ENCODE measurements around the gene CDK14. TPM values are rescaled to one million over a fixed set of nuclear protein-coding genes. Genes with fewer than 3 reads are reported as not detected.

Gene CDK14
- total RNA-seq, 2 experiments from 2014 or later = 0.05 to 0.27 TPM

DNA sequence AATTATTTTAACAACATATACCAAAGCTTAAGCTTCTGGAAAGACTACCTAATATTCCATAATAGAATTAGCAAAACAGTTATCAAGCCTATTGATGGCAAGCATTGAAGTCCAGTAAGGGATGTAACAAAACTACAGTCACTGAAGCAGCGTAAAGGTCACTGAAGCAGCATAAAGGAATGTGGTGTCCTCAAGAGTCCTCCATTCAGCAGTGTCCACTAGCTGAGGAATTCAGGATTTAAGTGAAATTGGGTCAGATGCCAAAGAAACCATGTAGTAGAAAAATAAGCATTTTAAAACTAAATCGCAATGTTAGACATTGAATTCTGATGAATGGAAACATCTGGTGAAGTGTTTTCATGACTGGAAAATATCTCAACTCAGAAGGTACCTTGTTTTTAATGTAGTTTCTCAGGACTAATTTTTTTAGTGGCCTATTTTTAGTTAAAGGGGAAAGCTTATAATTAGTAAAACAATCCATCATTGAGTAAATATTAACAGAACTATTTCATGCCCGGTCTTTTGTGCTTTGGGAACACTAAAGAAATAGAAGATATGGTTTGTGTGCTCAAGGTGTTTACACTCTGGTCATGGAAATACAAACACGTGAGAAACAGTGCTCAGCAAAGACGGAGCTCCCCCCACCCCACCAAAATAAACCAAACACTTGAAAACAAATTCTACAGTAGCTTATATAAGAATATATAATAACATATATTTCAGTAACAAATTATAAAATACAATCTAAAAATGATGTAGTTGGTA is 121.4 kb downstream of the CDK14 start:
- no peaks in the 10 kb centered on the region for H3K36me3 Mint-ChIP-seq (ENCODE audit: low read depth)
- CTCF ChIA-PET = interaction anchor here (0.6 kb wide), 1 partner anchor 1129 kb away, joined by 3 read pairs; no protein-coding TSS in a partner anchor
- intact Hi-C loops (cut with micrococcal nuclease) = no loop called here
- ATAC-seq = no peak
- H3K27me3 Mint-ChIP-seq = no peaks in the 10 kb centered on the region
- POLR2A ChIA-PET = interaction anchor here (0.6 kb wide), 1 partner anchor 122 kb away, joined by 3 read pairs; the partner anchor contains the start of gene CDK14
- no peak for DNase-seq
- TF ChIP-seq, protein P1, sequence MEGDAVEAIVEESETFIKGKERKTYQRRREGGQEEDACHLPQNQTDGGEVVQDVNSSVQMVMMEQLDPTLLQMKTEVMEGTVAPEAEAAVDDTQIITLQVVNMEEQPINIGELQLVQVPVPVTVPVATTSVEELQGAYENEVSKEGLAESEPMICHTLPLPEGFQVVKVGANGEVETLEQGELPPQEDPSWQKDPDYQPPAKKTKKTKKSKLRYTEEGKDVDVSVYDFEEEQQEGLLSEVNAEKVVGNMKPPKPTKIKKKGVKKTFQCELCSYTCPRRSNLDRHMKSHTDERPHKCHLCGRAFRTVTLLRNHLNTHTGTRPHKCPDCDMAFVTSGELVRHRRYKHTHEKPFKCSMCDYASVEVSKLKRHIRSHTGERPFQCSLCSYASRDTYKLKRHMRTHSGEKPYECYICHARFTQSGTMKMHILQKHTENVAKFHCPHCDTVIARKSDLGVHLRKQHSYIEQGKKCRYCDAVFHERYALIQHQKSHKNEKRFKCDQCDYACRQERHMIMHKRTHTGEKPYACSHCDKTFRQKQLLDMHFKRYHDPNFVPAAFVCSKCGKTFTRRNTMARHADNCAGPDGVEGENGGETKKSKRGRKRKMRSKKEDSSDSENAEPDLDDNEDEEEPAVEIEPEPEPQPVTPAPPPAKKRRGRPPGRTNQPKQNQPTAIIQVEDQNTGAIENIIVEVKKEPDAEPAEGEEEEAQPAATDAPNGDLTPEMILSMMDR (IDR thresholded peaks at IDR 0.05) = no peak
- H3K9me3 Mint-ChIP-seq = no peaks in the 10 kb centered on the region
- H3K4me3 Mint-ChIP-seq = no peak overlapping the region
- no peaks in the 10 kb centered on the region for H3K4me1 Mint-ChIP-seq (ENCODE audit: low read depth)
- H3K27ac Mint-ChIP-seq = no peak overlapping the region

DNA sequence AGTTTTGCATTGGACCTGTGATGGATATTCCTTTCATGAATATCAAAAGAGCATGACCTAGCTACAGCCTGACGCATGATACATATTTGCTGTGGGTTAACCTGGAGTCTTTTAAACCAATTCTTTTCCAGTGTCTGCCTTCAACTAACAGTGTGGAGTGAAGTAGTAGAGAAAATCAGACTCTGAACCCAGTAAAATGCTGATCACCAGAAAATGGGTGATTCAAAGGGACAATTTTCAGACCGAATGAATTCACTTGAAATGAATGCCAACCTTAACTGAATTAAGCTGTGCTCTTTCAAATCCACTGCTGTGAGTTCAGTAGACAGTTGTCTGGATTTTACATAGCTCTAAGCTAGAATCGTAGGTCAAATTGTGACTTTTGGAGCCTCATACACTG is 123.0 kb downstream of the CDK14 start:
- no peak overlapping the region for H3K4me3 Mint-ChIP-seq
- no peak overlapping the region for H3K27ac Mint-ChIP-seq
- no peaks in the 10 kb centered on the region for H3K9me3 Mint-ChIP-seq
- TF ChIP-seq, protein P1 (IDR thresholded peaks at IDR 0.05) = no peak
- DNase-seq = no peak
- ChIA-PET POLR2A (no interaction called here), CTCF (no interaction called here)
- intact Hi-C loops (cut with micrococcal nuclease) = no loop called here
- no peak for ATAC-seq
- H3K27me3 Mint-ChIP-seq = no peaks in the 10 kb centered on the region
- no peaks in the 10 kb centered on the region for H3K4me1 Mint-ChIP-seq (ENCODE audit: low read depth)
- H3K36me3 Mint-ChIP-seq (ENCODE audit: low read depth) = no peaks in the 10 kb centered on the region

DNA sequence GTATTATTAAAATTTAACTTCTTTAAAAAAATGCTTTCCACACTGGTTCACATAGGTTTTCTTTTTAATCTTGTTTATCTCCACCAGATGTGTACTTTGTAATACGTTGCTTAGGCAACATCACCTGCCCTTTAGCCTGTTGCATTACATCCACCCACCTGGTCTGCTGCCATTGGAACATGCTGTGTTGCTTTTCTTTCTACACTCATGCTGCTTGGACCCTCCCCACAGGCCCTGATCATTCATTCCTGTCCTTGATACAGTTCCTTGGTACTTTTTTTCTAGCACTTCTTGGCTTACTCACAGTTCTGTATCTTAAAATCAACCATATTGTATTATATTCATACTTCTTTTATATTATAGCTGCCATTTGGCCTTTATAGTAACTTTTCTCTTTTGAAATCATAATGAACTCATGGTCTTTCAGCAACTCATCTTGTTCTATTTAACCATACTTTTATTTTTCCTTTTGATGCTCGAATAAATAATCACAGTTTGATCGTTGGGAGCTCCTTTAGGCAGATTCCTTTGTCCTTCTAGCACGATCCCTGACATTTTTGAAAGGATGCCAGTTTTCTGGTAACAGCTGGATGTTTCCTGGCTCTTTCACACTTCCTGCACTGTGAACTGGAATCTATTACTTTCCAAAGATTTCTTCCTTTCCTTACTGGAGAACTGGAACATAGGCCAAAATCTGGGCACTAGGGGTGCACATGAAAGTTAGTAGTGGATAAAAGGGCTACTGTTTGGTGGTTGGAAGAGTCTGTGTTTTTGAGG is 125.1 kb downstream of the CDK14 start:
- H3K27ac Mint-ChIP-seq = no peak overlapping the region
- POLR2A ChIA-PET = no interaction called here
- intact Hi-C loops (cut with micrococcal nuclease) = no loop called here
- H3K4me3 Mint-ChIP-seq = no peak overlapping the region
- CTCF ChIA-PET = no interaction called here
- DNase-seq (no peak), ATAC-seq (no peak)
- no peaks in the 10 kb centered on the region for H3K36me3 Mint-ChIP-seq (ENCODE audit: low read depth)
- H3K27me3 Mint-ChIP-seq = no peaks in the 10 kb centered on the region
- no peaks in the 10 kb centered on the region for H3K9me3 Mint-ChIP-seq
- no peaks in the 10 kb centered on the region for H3K4me1 Mint-ChIP-seq (ENCODE audit: low read depth)
- TF ChIP-seq, protein P1 (IDR thresholded peaks at IDR 0.05) = no peak

DNA sequence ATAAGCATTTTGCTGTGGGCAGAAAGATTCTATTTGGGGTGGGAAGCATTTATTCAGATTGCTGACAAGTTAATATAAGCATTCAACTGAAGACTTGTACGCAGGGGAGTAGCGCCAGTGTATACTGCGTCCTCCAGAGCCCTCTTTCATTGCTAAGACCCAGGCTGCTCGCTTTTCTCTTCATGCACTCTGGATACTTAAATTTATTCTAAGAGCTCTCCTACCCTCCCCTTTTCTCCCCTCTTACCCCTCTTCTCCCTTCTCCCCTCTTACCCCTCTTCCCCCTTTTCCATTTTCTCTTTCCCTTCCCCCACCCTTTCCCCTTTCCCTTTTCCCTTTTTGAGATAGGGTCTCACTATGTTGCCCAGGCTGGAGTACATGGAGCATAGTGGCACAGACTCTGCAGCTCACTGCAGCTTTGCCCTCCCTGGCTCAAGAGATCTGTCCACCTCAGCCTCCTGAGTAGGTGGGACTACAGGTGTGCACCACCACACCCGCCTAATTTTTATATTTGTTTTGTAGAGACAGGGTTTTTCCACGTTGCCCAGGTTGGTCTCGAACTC is 125.8 kb downstream of the CDK14 start:
- no peaks in the 10 kb centered on the region for H3K36me3 Mint-ChIP-seq (ENCODE audit: low read depth)
- H3K4me3 Mint-ChIP-seq = no peak overlapping the region
- ChIA-PET POLR2A (no interaction called here), CTCF (no interaction called here)
- DNase-seq (no peak), ATAC-seq (no peak)
- no peak overlapping the region for H3K27ac Mint-ChIP-seq
- intact Hi-C loops (cut with micrococcal nuclease) = no loop called here
- H3K27me3 Mint-ChIP-seq = no peaks in the 10 kb centered on the region
- TF ChIP-seq, protein P1 (IDR thresholded peaks at IDR 0.05) = no peak
- H3K4me1 Mint-ChIP-seq (ENCODE audit: low read depth) = no peaks in the 10 kb centered on the region
- H3K9me3 Mint-ChIP-seq = no peaks in the 10 kb centered on the region

DNA sequence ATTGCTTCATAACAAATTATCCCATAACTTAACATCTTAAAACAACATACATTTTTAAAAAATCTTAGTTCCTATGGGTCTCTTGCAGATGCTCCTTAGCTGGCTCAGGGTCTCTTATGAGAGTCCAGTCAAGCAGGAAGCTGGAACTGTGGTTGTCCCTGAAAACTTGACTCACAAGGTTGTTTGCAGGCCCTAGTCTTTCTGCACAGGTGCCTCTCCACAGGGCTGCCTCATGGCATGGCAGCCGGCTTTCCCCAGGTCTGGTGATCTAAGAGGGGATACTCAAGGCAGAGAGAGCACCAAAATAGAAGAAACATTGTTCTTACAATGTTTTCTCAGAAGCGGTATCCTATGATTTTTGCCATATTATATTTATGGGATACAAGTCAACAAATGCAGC is 127.1 kb downstream of the CDK14 start:
- Mint-ChIP-seq H3K4me3 (no peak overlapping the region), H3K4me1 (ENCODE audit: low read depth) (no peaks in the 10 kb centered on the region), H3K36me3 (ENCODE audit: low read depth) (no peaks in the 10 kb centered on the region), H3K9me3 (no peaks in the 10 kb centered on the region), H3K27ac (no peak overlapping the region), H3K27me3 (no peaks in the 10 kb centered on the region)
- ChIA-PET CTCF (no interaction called here), POLR2A (no interaction called here)
- TF ChIP-seq, protein P1 (IDR thresholded peaks at IDR 0.05) = no peak
- DNase-seq = no peak
- no peak for ATAC-seq
- intact Hi-C loops (cut with micrococcal nuclease) = no loop called here
